ENCODE data around the gene PPP4R4.

Gene PPP4R4

GRCh38 chr14:94317259-94317658 is 143.1 kb downstream of the PPP4R4 start:
- H3K27me3 Mint-ChIP-seq = peaks cover 0 to 12% of the 10 kb centered on the region in 2 donors
- H3K4me3 Mint-ChIP-seq = no peak overlapping the region

GRCh38 chr14:94320243-94320642 is 146.1 kb downstream of the PPP4R4 start:
- peaks cover 0 to 12% of the 10 kb centered on the region in 2 donors for H3K27me3 Mint-ChIP-seq

More at GRCh38 chr14:94317259-94317658, 143.1 kb downstream of the PPP4R4 start:
- ATAC-seq (replicated peaks) (no peak), DNase-seq (no peak)
- Mint-ChIP-seq H3K27ac (no peak overlapping the region), H3K36me3 (ENCODE audit: insufficient read depth) (no peaks in the 10 kb centered on the region), H3K4me1 (ENCODE audit: low read depth in 2 of 2) (no peaks in the 10 kb centered on the region), H3K9me3 (no peaks in the 10 kb centered on the region)

GRCh38 chr14:94321421-94322271 is 147.5 kb downstream of the PPP4R4 start:
- Mint-ChIP-seq H3K4me1 (ENCODE audit: low read depth in 2 of 2) (no peaks in the 10 kb centered on the region), H3K4me3 (no peak overlapping the region), H3K36me3 (ENCODE audit: insufficient read depth) (no peaks in the 10 kb centered on the region), H3K27me3 (peaks cover 10 to 23% of the 10 kb centered on the region in 2 donors), H3K9me3 (no peaks in the 10 kb centered on the region), H3K27ac (no peak overlapping the region)
- DNase-seq = no peak
- no peak for ATAC-seq (replicated peaks)

More at GRCh38 chr14:94320243-94320642, 146.1 kb downstream of the PPP4R4 start:
- H3K36me3 Mint-ChIP-seq (ENCODE audit: insufficient read depth) = no peaks in the 10 kb centered on the region
- H3K27ac Mint-ChIP-seq = no peak overlapping the region
- H3K9me3 Mint-ChIP-seq = no peaks in the 10 kb centered on the region
- H3K4me3 Mint-ChIP-seq = no peak overlapping the region
- ATAC-seq (replicated peaks) = no peak
- no peak for DNase-seq
- H3K4me1 Mint-ChIP-seq (ENCODE audit: low read depth in 2 of 2) = no peaks in the 10 kb centered on the region

GRCh38 chr14:94322648-94323570 is 148.8 kb downstream of the PPP4R4 start, which contains the start of gene SERPINA6:
SERPINA6 (minus strand) TSS chr14:94323336; CDS start chr14:94314648, 8,688 bp downstream.
- ATAC-seq (replicated peaks) (no peak), DNase-seq (no peak)
- Mint-ChIP-seq H3K9me3 (no peaks in the 10 kb centered on the region), H3K4me1 (ENCODE audit: low read depth in 2 of 2) (no peaks in the 10 kb centered on the region), H3K27me3 (peaks cover 12 to 23% of the 10 kb centered on the region in 2 donors), H3K36me3 (ENCODE audit: insufficient read depth) (no peaks in the 10 kb centered on the region), H3K4me3 (no peak within 1 kb of the TSS), H3K27ac (no peak within 1 kb of the TSS)

- ATAC-seq (replicated peaks) (no peak), DNase-seq (no peak)
- Mint-ChIP-seq H3K4me3 (no peak overlapping the region), H3K4me1 (ENCODE audit: low read depth in 2 of 2) (no peaks in the 10 kb centered on the region), H3K9me3 (no peaks in the 10 kb centered on the region), H3K27me3 (peaks cover 12 to 39% of the 10 kb centered on the region in 2 donors), H3K27ac (no peak overlapping the region), H3K36me3 (ENCODE audit: insufficient read depth) (no peaks in the 10 kb centered on the region)
Measured at GRCh38 chr14:94328196-94328595, 154.1 kb downstream of the PPP4R4 start.

Data from effector memory CD8-positive, alpha-beta T cell (primary cell).